Measurements from ENCODE around the gene ETNK1. TPM values are rescaled to one million over a fixed set of nuclear protein-coding genes. Genes with fewer than 3 reads are reported as not detected.

Gene ETNK1
- polyA plus RNA-seq, 2 of the 4 experiments (the other 2 are of a cell fraction): 20.9 to 52.7 TPM

- POLR2A ChIA-PET: no interaction called here
- DNase-seq (ENCODE audit: low read depth in 1 of 2, low spot score in 1 of 2) (peak; percentile 42 to 44), ATAC-seq (peak in 1 of 2 experiments; percentile 68; a peak in 3 of 6 replicates), FAIRE-seq (no peak)
- 10% methylated on average over 5 of the region's 5 CpGs for WGBS (ENCODE audit: missing lambda C conversion rate)
- Histone ChIP-seq H3K4me3 (no peak overlapping the region), H3K4me2 (peak overlapping the region; percentile 30; the same call in 1 of the 3 replicates), H3K27ac (no peak overlapping the region), H3K9me3 (no peaks in the 10 kb centered on the region), H3K4me1 (no peaks in the 10 kb centered on the region)
- CTCF ChIA-PET: no interaction called here
- TF ChIP-seq REST (IDR thresholded peaks at IDR 0.05) (no peak), RAD21 (conservative IDR thresholded peaks at IDR 0.05 in 1 of 2, IDR thresholded peaks at IDR 0.05 in 1 of 2) (peak; percentile 64 to 68), SMC3 (IDR thresholded peaks at IDR 0.05) (peak; percentile 43; the same call in 2 of the 3 replicates), CHD4 (IDR thresholded peaks at IDR 0.05; ENCODE audit: borderline replicate concordance) (no peak), CTCF (IDR thresholded peaks at IDR 0.05) (peak; percentile 54)
These were observed 84.3 kb downstream of the ETNK1 start for GRCh38 chr12:22709292-22709691.

- POLR2A ChIA-PET: no interaction called here
- CTCF ChIA-PET: no interaction called here
- no peak for FAIRE-seq
These were observed 87.1 kb downstream of the ETNK1 start for GRCh38 chr12:22712083-22712482.

GRCh38 chr12:22715254-22715653 lies 90.3 kb downstream of the ETNK1 start:
- ATAC-seq (no peak), FAIRE-seq (no peak), DNase-seq (ENCODE audit: low read depth in 1 of 2, low spot score in 1 of 2) (no peak)
- 67% methylated on average over 1 of the region's 1 CpG for WGBS (ENCODE audit: missing lambda C conversion rate)
- Histone ChIP-seq H3K9me3 (no peaks in the 10 kb centered on the region), H3K4me1 (no peaks in the 10 kb centered on the region), H3K27ac (no peak overlapping the region), H3K4me2 (no peak overlapping the region), H3K4me3 (no peak overlapping the region)
- ChIA-PET POLR2A (no interaction called here), CTCF (interaction anchor here (0.8 to 0.9 kb wide), 2 partner anchors 31 to 266 kb away, joined by 3 read pairs; no protein-coding TSS in a partner anchor)
- TF ChIP-seq ZSCAN20 (CRISPR knock-in tag; IDR thresholded peaks at IDR 0.05): no peak

More at GRCh38 chr12:22712083-22712482, 87.1 kb downstream of the ETNK1 start:
- Histone ChIP-seq H3K9me3 (no peaks in the 10 kb centered on the region), H3K27ac (no peak overlapping the region), H3K4me1 (no peaks in the 10 kb centered on the region), H3K4me3 (no peak overlapping the region), H3K4me2 (no peak overlapping the region)
- DNase-seq (ENCODE audit: low read depth in 1 of 2, low spot score in 1 of 2) (no peak), ATAC-seq (no peak)
- TF ChIP-seq HEYL (CRISPR knock-in tag; IDR thresholded peaks at IDR 0.05) (no peak), E2F6 (IDR thresholded peaks at IDR 0.05; ENCODE audit: borderline replicate concordance, low read depth) (no peak)
- 54% methylated on average over 7 of the region's 7 CpGs for WGBS (ENCODE audit: missing lambda C conversion rate)

- ChIA-PET CTCF (no interaction called here), POLR2A (no interaction called here)
- Histone ChIP-seq H3K27ac (no peak overlapping the region), H3K4me2 (no peak overlapping the region), H3K9me3 (no peaks in the 10 kb centered on the region), H3K4me1 (no peaks in the 10 kb centered on the region), H3K4me3 (no peak overlapping the region)
- FAIRE-seq (no peak), ATAC-seq (no peak), DNase-seq (ENCODE audit: low read depth in 1 of 2, low spot score in 1 of 2) (no peak)
- 58% methylated on average over 4 of the region's 4 CpGs for WGBS (ENCODE audit: missing lambda C conversion rate)
- no peak for TF ChIP-seq POLR2A (IDR thresholded peaks at IDR 0.05; ENCODE audit: low read length)
- peak; percentile 55 for TF ChIP-seq USF2 (IDR thresholded peaks at IDR 0.05)
These were observed 94.8 kb downstream of the ETNK1 start for GRCh38 chr12:22719745-22720144.
